Measurements from ENCODE around the gene RCAN3.

GRCh38 chr1:24541711-24542346 is 39.2 kb downstream of the RCAN3 start:
- no peak for TF ChIP-seq EZH2 (optimal IDR thresholded peaks at IDR 0.05; ENCODE audit: low read depth, low read length)
- TF ChIP-seq CTCF (IDR thresholded peaks at IDR 0.05; ENCODE audit: low read length) = peak; percentile 68

Measured in MM.1S (cell line).